Neural cell (in vitro differentiated cells): ENCODE data around the gene RPS23. TPM values are rescaled to one million over a fixed set of nuclear protein-coding genes. Genes with fewer than 3 reads are reported as not detected.
"Not testable (repeated sequence)": the region's sequence is repeated elsewhere in the genome, so short reads cannot be mapped to it uniquely, and the experiment has no call there.

Source experiments
- H2AFZ ChIP-seq: fragments of 200-600, 300-800 bp; sonication (generic), shearing (Covaris generic); 2 replicates; pipeline ENCODE4 v1.6.0; 2014; ENCODE audit warnings: low read depth, mild to moderate bottlenecking, antibody characterized with exemption, low read length, moderate library complexity
- H3F3A ChIP-seq: fragments of 200-600 bp; shearing (Covaris generic); 2 replicates; pipeline ENCODE4 v1.6.1; 2016; ENCODE audit warnings: mild to moderate bottlenecking, moderate library complexity, mixed read lengths, antibody characterized with exemption, low read length; ENCODE audit not compliant: insufficient read depth, poor library complexity, severe bottlenecking
- H3K27ac ChIP-seq: fragments of 200-600, 300-800 bp; sonication (generic), shearing (Covaris generic); 2 replicates; pipeline ENCODE4 v1.5.1; 2014; ENCODE audit warnings: mild to moderate bottlenecking, low read length, moderate library complexity
- H3K27me3 ChIP-seq: fragments of 300-800, 200-600 bp; sonication (generic), shearing (Covaris generic); 2 replicates; pipeline ENCODE4 v1.6.0; 2014; ENCODE audit warnings: mild to moderate bottlenecking, low read depth, low read length, moderate library complexity; ENCODE audit not compliant: insufficient read depth
- H3K36me3 ChIP-seq: fragments of 300-800, 200-600 bp; sonication (generic), shearing (Covaris generic); 2 replicates; pipeline ENCODE4 v1.5.1; 2014; ENCODE audit warnings: mild to moderate bottlenecking, antibody characterized with exemption, low read length, moderate library complexity; ENCODE audit not compliant: insufficient read depth
- H3K4me2 ChIP-seq: fragments of 300-800, 200-600 bp; sonication (generic), shearing (Covaris generic); 2 replicates; pipeline ENCODE4 v1.6.0; 2014; ENCODE audit warnings: mild to moderate bottlenecking, low read length
- H3K4me3 ChIP-seq: fragments of 300-800, 200-600 bp; sonication (generic), shearing (Covaris generic); 2 replicates; pipeline ENCODE4 v1.5.1; 2014; ENCODE audit warnings: mild to moderate bottlenecking, low read length, moderate library complexity
- H3K79me2 ChIP-seq: fragments of 200-600 bp; shearing (Covaris generic); replicated peaks from 2 replicates; pipeline ENCODE4 v1.6.0; 2014; ENCODE audit warnings: mild to moderate bottlenecking, low read length, moderate library complexity; ENCODE audit not compliant: insufficient read depth
- H3K9ac ChIP-seq: fragments of 300-800, 200-600 bp; sonication (generic), shearing (Covaris generic); 2 replicates; pipeline ENCODE4 v1.6.1; 2016; ENCODE audit warnings: mild to moderate bottlenecking, low read length, mixed read lengths
- H3K9me2 ChIP-seq: fragments of 200-600 bp; shearing (Covaris generic); 2 replicates; pipeline ENCODE4 v1.6.1; 2016; ENCODE audit warnings: mild to moderate bottlenecking, low read length, mixed read lengths; ENCODE audit not compliant: insufficient read depth
- H3K9me3 ChIP-seq: fragments of 200-600, 300-800 bp; sonication (generic), shearing (Covaris generic); 2 replicates; pipeline ENCODE4 v1.6.1; 2016; ENCODE audit warnings: mild to moderate bottlenecking, mixed run types, low read length, moderate library complexity, mixed read lengths
- H4K20me1 ChIP-seq: fragments of 200-600 bp; shearing (Covaris generic); 2 replicates; pipeline ENCODE4 v1.6.1; 2016; ENCODE audit warnings: mild to moderate bottlenecking, mixed run types; ENCODE audit not compliant: insufficient read depth
- EP300 ChIP-seq: fragments of 450-650 bp; conservative IDR thresholded peaks from 2 replicates; pipeline ENCODE4 v1.6.1; 2014; ENCODE audit warnings: antibody characterized with exemption, mild to moderate bottlenecking, moderate library complexity; ENCODE audit not compliant: poor library complexity, severe bottlenecking
- EZH2 ChIP-seq: fragments of 200-600, 300-800 bp; shearing (Covaris generic), sonication (generic); IDR thresholded peaks from 2 replicates; pipeline ENCODE4 v1.6.1; 2014; ENCODE audit warnings: antibody characterized with exemption, low read length, borderline replicate concordance, mild to moderate bottlenecking; ENCODE audit not compliant: insufficient read depth, poor library complexity, severe bottlenecking
- MXI1 ChIP-seq: fragments of 450-650 bp; conservative IDR thresholded peaks from 2 replicates; pipeline ENCODE4 v1.6.1; 2014; ENCODE audit warnings: antibody characterized with exemption, mild to moderate bottlenecking; ENCODE audit not compliant: poor library complexity, severe bottlenecking
- POLR2AphosphoS5 ChIP-seq: IDR thresholded peaks from 2 replicates; pipeline ENCODE4 v1.6.1; 2012
- RAD21 ChIP-seq: fragments of 450-650 bp; conservative IDR thresholded peaks from 2 replicates; pipeline ENCODE4 v1.6.1; 2014; ENCODE audit warnings: antibody characterized with exemption, mild to moderate bottlenecking, moderate library complexity
- SMC3 ChIP-seq: fragments of 450-650 bp; conservative IDR thresholded peaks from 2 replicates; pipeline ENCODE4 v1.6.1; 2014; ENCODE audit warnings: antibody characterized with exemption, mild to moderate bottlenecking, moderate library complexity; ENCODE audit not compliant: poor library complexity
- TAF1 ChIP-seq: IDR thresholded peaks from 2 replicates; pipeline ENCODE4 v1.6.1; 2012; ENCODE audit warnings: low read depth
- polyA plus RNA-seq: library from polyadenylated mRNA; depleted of rRNA; stranded (reverse); fragments of >200 nt; gene quantifications from 2 replicates; pipeline ENCODE4 v1.2.3, GENCODE V29; 2014
- TF ChIP-seq, protein P1 (sequence below): fragments of 450-650 bp; IDR thresholded peaks from 2 replicates; pipeline ENCODE4 v1.5.1; 2014; ENCODE audit warnings: antibody characterized with exemption, mild to moderate bottlenecking, moderate library complexity; ENCODE audit not compliant: poor library complexity, severe bottlenecking
- TF ChIP-seq, protein P2 (sequence below): IDR thresholded peaks from 2 replicates; pipeline ENCODE4 v1.6.1; 2012; ENCODE audit warnings: borderline replicate concordance

RPS23 gene
- polyA plus RNA-seq, 1 donor from 2014 or later = 2,396 TPM

GRCh38 chr5:82275216-82275664, 2.9 kb downstream of the RPS23 start:
- no peaks in the 10 kb centered on the region for H3F3A ChIP-seq
- no peak overlapping the region for H3K4me2 ChIP-seq
- H3K9me2 ChIP-seq = no peaks in the 10 kb centered on the region
- H3K9me3 ChIP-seq = no peaks in the 10 kb centered on the region
- no peak overlapping the region for H3K4me3 ChIP-seq
- TF ChIP-seq, protein P1, sequence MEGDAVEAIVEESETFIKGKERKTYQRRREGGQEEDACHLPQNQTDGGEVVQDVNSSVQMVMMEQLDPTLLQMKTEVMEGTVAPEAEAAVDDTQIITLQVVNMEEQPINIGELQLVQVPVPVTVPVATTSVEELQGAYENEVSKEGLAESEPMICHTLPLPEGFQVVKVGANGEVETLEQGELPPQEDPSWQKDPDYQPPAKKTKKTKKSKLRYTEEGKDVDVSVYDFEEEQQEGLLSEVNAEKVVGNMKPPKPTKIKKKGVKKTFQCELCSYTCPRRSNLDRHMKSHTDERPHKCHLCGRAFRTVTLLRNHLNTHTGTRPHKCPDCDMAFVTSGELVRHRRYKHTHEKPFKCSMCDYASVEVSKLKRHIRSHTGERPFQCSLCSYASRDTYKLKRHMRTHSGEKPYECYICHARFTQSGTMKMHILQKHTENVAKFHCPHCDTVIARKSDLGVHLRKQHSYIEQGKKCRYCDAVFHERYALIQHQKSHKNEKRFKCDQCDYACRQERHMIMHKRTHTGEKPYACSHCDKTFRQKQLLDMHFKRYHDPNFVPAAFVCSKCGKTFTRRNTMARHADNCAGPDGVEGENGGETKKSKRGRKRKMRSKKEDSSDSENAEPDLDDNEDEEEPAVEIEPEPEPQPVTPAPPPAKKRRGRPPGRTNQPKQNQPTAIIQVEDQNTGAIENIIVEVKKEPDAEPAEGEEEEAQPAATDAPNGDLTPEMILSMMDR = no peak
- TF ChIP-seq RAD21 (no peak), TAF1 (no peak), EZH2 (no peak), POLR2AphosphoS5 (no peak), MXI1 (no peak), SMC3 (no peak), EP300 (no peak)
- TF ChIP-seq, protein P2, sequence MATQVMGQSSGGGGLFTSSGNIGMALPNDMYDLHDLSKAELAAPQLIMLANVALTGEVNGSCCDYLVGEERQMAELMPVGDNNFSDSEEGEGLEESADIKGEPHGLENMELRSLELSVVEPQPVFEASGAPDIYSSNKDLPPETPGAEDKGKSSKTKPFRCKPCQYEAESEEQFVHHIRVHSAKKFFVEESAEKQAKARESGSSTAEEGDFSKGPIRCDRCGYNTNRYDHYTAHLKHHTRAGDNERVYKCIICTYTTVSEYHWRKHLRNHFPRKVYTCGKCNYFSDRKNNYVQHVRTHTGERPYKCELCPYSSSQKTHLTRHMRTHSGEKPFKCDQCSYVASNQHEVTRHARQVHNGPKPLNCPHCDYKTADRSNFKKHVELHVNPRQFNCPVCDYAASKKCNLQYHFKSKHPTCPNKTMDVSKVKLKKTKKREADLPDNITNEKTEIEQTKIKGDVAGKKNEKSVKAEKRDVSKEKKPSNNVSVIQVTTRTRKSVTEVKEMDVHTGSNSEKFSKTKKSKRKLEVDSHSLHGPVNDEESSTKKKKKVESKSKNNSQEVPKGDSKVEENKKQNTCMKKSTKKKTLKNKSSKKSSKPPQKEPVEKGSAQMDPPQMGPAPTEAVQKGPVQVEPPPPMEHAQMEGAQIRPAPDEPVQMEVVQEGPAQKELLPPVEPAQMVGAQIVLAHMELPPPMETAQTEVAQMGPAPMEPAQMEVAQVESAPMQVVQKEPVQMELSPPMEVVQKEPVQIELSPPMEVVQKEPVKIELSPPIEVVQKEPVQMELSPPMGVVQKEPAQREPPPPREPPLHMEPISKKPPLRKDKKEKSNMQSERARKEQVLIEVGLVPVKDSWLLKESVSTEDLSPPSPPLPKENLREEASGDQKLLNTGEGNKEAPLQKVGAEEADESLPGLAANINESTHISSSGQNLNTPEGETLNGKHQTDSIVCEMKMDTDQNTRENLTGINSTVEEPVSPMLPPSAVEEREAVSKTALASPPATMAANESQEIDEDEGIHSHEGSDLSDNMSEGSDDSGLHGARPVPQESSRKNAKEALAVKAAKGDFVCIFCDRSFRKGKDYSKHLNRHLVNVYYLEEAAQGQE = no peak
- no peaks in the 10 kb centered on the region for H3K27me3 ChIP-seq
- H3K9ac ChIP-seq = no peak overlapping the region
- H4K20me1 ChIP-seq = no peaks in the 10 kb centered on the region
- no peak overlapping the region for H3K27ac ChIP-seq
- H3K36me3 ChIP-seq = peaks cover 6% of the 10 kb centered on the region
- no peak overlapping the region for H2AFZ ChIP-seq
- peaks cover 16% of the 10 kb centered on the region for H3K79me2 ChIP-seq

DNA sequence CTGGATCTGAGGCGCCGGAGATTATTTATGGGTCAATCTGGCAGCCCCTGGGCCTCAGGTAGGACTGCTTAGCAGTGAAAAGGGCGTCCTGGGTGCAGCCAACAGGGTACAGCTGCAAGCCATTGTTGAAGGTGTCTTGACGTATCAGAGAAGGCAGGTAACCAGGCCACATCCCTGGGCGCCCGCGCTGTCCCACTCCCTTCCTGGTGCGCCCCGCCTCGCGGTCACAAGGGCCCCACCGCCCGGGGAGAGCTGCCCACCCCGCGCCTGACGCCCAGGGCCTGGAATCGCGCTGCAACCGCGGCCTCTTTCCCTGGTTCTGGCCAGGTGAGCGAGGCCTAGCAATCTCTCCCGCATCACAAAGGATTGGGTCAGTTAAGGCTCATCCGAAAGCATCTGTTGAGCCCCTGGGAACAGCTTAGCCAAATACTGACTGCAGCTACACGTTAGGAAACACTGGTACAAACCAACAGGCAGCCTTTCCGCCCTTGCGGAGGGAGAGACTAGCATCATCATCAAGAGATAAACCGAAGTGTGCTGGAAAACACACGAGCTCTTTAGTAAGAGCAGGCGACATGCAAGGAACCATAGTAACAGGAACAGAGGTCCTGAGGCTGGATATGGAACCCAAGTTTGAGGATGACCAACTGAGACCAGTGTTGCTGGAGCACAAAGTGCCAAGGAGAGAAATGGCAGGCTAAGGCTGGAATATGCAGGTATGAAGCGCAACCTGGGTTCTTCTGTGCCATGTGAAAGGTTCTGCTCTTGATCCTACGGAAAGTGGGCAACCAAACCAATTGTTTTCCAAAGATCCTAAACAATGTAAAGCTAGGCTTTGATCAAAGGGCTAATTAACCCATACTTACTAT, 3.6 kb downstream of the RPS23 start:
- no peak overlapping the region for H3K9ac ChIP-seq
- H2AFZ ChIP-seq = no peak overlapping the region
- H3K9me3 ChIP-seq = no peaks in the 10 kb centered on the region
- H3F3A ChIP-seq = no peaks in the 10 kb centered on the region
- H3K9me2 ChIP-seq = no peaks in the 10 kb centered on the region
- no peak overlapping the region for H3K4me2 ChIP-seq
- peaks cover 6% of the 10 kb centered on the region for H3K36me3 ChIP-seq
- H3K4me3 ChIP-seq = no peak overlapping the region
- H3K27ac ChIP-seq = no peak overlapping the region
- no peaks in the 10 kb centered on the region for H3K27me3 ChIP-seq
- TF ChIP-seq, protein P2 = no peak
- TF ChIP-seq TAF1 = no peak
- TF ChIP-seq POLR2AphosphoS5 = no peak
- TF ChIP-seq MXI1 = no peak
- no peak for TF ChIP-seq EP300
- no peak for TF ChIP-seq RAD21
- TF ChIP-seq SMC3 = no peak
- TF ChIP-seq EZH2 = no peak
- TF ChIP-seq, protein P1 = no peak
- no peaks in the 10 kb centered on the region for H4K20me1 ChIP-seq
- peaks cover 16% of the 10 kb centered on the region for H3K79me2 ChIP-seq

DNA sequence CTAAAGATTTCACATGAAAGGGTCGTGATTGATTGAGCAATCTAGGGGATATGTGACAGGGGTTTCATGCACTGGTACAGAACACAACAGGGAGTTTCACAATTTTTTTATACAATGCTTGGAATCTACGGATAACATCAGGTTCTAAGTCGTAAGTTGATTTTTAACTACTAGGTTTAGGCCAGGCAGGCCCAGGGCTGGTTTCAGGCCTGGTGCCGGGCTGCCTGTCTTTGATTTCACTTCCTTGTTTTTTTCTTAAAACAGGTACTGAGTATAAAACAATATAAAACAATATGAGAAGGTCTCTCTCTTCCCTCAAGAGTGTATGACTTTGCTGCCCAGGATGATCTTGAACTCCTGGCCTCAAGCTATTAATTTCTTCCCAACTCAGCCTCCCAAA, 4.7 kb downstream of the RPS23 start:
- H3K27ac ChIP-seq = not testable (repeated sequence)

More for the DNA sequence above, 4.7 kb downstream of the RPS23 start:
- H4K20me1 ChIP-seq, H3K27me3 ChIP-seq, H2AFZ ChIP-seq, H3K36me3 ChIP-seq, H3K9me3 ChIP-seq, H3K4me2 ChIP-seq, H3K9ac ChIP-seq, H3F3A ChIP-seq, H3K9me2 ChIP-seq, H3K4me3 ChIP-seq: not testable (repeated sequence)
- H3K79me2 ChIP-seq = peaks cover 16% of the 10 kb centered on the region
